GM10266 (cell line): ENCODE results near the gene RAB26.
A peak's percentile ranks its signal among the peaks of the same experiment; 100 is the strongest.
"Not testable (repeated sequence)": the region's sequence is repeated elsewhere in the genome, so short reads cannot be mapped to it uniquely, and the experiment has no call there.

ENCODE experiments used
- DNase-seq: peaks from one replicate; pipeline ENCODE4 v3.0.0; 2012; ENCODE audit errors: extremely low spot score
- CTCF ChIP-seq: IDR thresholded peaks from 2 replicates; pipeline ENCODE4 v1.5.1; 2012; ENCODE audit warnings: mild to moderate bottlenecking, low read depth; ENCODE audit not compliant: control insufficient read depth, insufficient read depth; ENCODE audit errors: missing control alignments

Gene RAB26

GRCh38 chr16:2114225-2114624 lies 34.2 kb upstream of the RAB26 start:
- not testable (repeated sequence) for DNase-seq

- not testable (repeated sequence) for DNase-seq
Observed at GRCh38 chr16:2114885-2115590, 33.4 kb upstream of the RAB26 start.

- DNase-seq: no peak
- no peak for TF ChIP-seq CTCF
Observed at GRCh38 chr16:2115591-2115973, 32.8 kb upstream of the RAB26 start.

- not testable (repeated sequence) for DNase-seq
Observed at GRCh38 chr16:2116428-2116827, 32.0 kb upstream of the RAB26 start.

- not testable (repeated sequence) for DNase-seq
Observed at GRCh38 chr16:2117341-2117740, 31.1 kb upstream of the RAB26 start.

- not testable (repeated sequence) for DNase-seq
Observed at GRCh38 chr16:2117960-2118722, 30.3 kb upstream of the RAB26 start.

GRCh38 chr16:2121325-2121724 lies 27.1 kb upstream of the RAB26 start:
- TF ChIP-seq CTCF: peak; percentile 45
- DNase-seq: peak; percentile 40

- no peak for DNase-seq
- TF ChIP-seq CTCF: no peak
Observed at GRCh38 chr16:2121853-2122252, 26.6 kb upstream of the RAB26 start.

- no peak for TF ChIP-seq CTCF
- DNase-seq: no peak
Observed at GRCh38 chr16:2122429-2122828, 26.0 kb upstream of the RAB26 start.

- DNase-seq: not testable (repeated sequence)
Observed at GRCh38 chr16:2122934-2123683, 25.3 kb upstream of the RAB26 start.

GRCh38 chr16:2123706-2124376 lies 24.6 kb upstream of the RAB26 start:
- not testable (repeated sequence) for DNase-seq

GRCh38 chr16:2124377-2124693 lies 24.1 kb upstream of the RAB26 start:
- not testable (repeated sequence) for DNase-seq

- not testable (repeated sequence) for DNase-seq
Observed at GRCh38 chr16:2124694-2125444, 23.6 kb upstream of the RAB26 start.

- DNase-seq: not testable (repeated sequence)
Observed at GRCh38 chr16:2125609-2126008, 22.8 kb upstream of the RAB26 start.
